H9 (cell line): ENCODE data around the gene SLC17A1. TPM values are rescaled to one million over a fixed set of nuclear protein-coding genes. Genes with fewer than 3 reads are reported as not detected.

Experiments
- DNase-seq: peaks from one replicate; pipeline ENCODE4 v3.0.0-alpha.2; 2017
- H2AFZ ChIP-seq: one replicate; pipeline ENCODE4 v1.6.1; 2013; ENCODE audit warnings: mild to moderate bottlenecking, low read length, control low read depth, moderate library complexity
- H2AK5ac ChIP-seq: 2 replicates; pipeline ENCODE4 v1.6.1; 2013; ENCODE audit warnings: low read length, control low read depth, mixed read lengths; ENCODE audit not compliant: insufficient read length
- H2BK120ac ChIP-seq: one replicate; pipeline ENCODE4 v1.6.1; 2013; ENCODE audit warnings: low read depth, mild to moderate bottlenecking, low read length, control low read depth, inconsistent platforms; ENCODE audit not compliant: poor library complexity, severe bottlenecking
- H2BK12ac ChIP-seq: 2 replicates; pipeline ENCODE4 v1.6.1; 2013; ENCODE audit warnings: low read length, control low read depth, mixed read lengths, low read depth; ENCODE audit not compliant: insufficient read length
- H2BK15ac ChIP-seq: 2 replicates; pipeline ENCODE4 v1.6.1; 2013; ENCODE audit warnings: low read depth, low read length, control low read depth
- H2BK20ac ChIP-seq: one replicate; pipeline ENCODE4 v1.6.1; 2013; ENCODE audit warnings: low read depth, mild to moderate bottlenecking, low read length, control low read depth, inconsistent platforms; ENCODE audit not compliant: poor library complexity, severe bottlenecking
- H2BK5ac ChIP-seq: 2 replicates; pipeline ENCODE4 v1.6.1; 2013; ENCODE audit warnings: low read length, control low read depth, mixed read lengths; ENCODE audit not compliant: insufficient read length
- H3K14ac ChIP-seq: 2 replicates; pipeline ENCODE4 v1.6.1; 2013; ENCODE audit warnings: low read length, control low read depth; ENCODE audit not compliant: insufficient read depth
- H3K18ac ChIP-seq: 2 replicates; pipeline ENCODE4 v1.6.1; 2013; ENCODE audit warnings: low read depth, mild to moderate bottlenecking, mixed read lengths, low read length, control low read depth; ENCODE audit not compliant: insufficient read length
- H3K23ac ChIP-seq: 2 replicates; pipeline ENCODE4 v1.6.1; 2013; ENCODE audit warnings: low read length, control low read depth, mixed read lengths, low read depth; ENCODE audit not compliant: insufficient read length
- H3K23me2 ChIP-seq: 2 replicates; pipeline ENCODE4 v1.6.1; 2013; ENCODE audit warnings: low read depth, mild to moderate bottlenecking, mixed read lengths, low read length, control low read depth; ENCODE audit not compliant: insufficient read length, poor library complexity, severe bottlenecking
- H3K27ac ChIP-seq: 2 replicates; pipeline ENCODE4 v1.5.1; 2013; ENCODE audit warnings: low read length, control low read depth, mixed read lengths, low read depth; ENCODE audit not compliant: insufficient read length
- H3K27me3 ChIP-seq: 2 replicates; pipeline ENCODE4 v1.6.1; 2013; ENCODE audit warnings: low read length, control low read depth, inconsistent platforms; ENCODE audit not compliant: insufficient read depth
- H3K4ac ChIP-seq: 2 replicates; pipeline ENCODE4 v1.6.1; 2013; ENCODE audit warnings: low read depth, mild to moderate bottlenecking, control low read depth, inconsistent platforms, low read length, moderate library complexity
- H3K4me1 ChIP-seq: 2 replicates; pipeline ENCODE4 v1.6.1; 2013; ENCODE audit warnings: low read length, control low read depth, inconsistent platforms; ENCODE audit not compliant: insufficient read depth
- H3K4me2 ChIP-seq: 2 replicates; pipeline ENCODE4 v1.6.1; 2013; ENCODE audit warnings: low read length, control low read depth, mixed read lengths; ENCODE audit not compliant: insufficient read length, insufficient read depth
- H3K56ac ChIP-seq: 2 replicates; pipeline ENCODE4 v1.6.1; 2013; ENCODE audit warnings: low read depth, mild to moderate bottlenecking, mixed read lengths, low read length, control low read depth; ENCODE audit not compliant: insufficient read length
- H3K79me1 ChIP-seq: 2 replicates; pipeline ENCODE4 v1.6.1; 2013; ENCODE audit warnings: low read depth, mild to moderate bottlenecking, moderate library complexity, low read length, control low read depth, inconsistent platforms; ENCODE audit not compliant: insufficient read depth, poor library complexity, severe bottlenecking
- H3K79me2 ChIP-seq: 2 replicates; pipeline ENCODE4 v1.6.1; 2013; ENCODE audit warnings: low read length, control low read depth, inconsistent platforms; ENCODE audit not compliant: insufficient read depth
- H3K9ac ChIP-seq: 2 replicates; pipeline ENCODE4 v1.6.1; 2013; ENCODE audit warnings: low read length, control low read depth, mixed read lengths; ENCODE audit not compliant: insufficient read length; ENCODE audit errors: extremely low read depth
- H3K9me3 ChIP-seq: one replicate; pipeline ENCODE4 v1.6.1; 2013; ENCODE audit warnings: low read depth, low read length, inconsistent platforms; ENCODE audit not compliant: control insufficient read depth
- H3T11ph ChIP-seq: one replicate; pipeline ENCODE4 v1.6.1; 2013; ENCODE audit warnings: mild to moderate bottlenecking, low read length, control low read depth, inconsistent platforms
- H4K20me1 ChIP-seq: one replicate; pipeline ENCODE4 v1.6.1; 2013; ENCODE audit not compliant: control insufficient read depth, insufficient read length, insufficient read depth
- H4K5ac ChIP-seq: 2 replicates; pipeline ENCODE4 v1.6.1; 2013; ENCODE audit warnings: low read depth, mild to moderate bottlenecking, mixed read lengths, low read length, control low read depth; ENCODE audit not compliant: insufficient read length
- H4K8ac ChIP-seq: replicated peaks from 2 replicates; pipeline ENCODE4 v1.6.1; 2013; ENCODE audit warnings: low read length, control low read depth, mixed read lengths, low read depth; ENCODE audit not compliant: insufficient read length
- H4K91ac ChIP-seq: 2 replicates; pipeline ENCODE4 v1.6.1; 2013; ENCODE audit warnings: low read depth, mild to moderate bottlenecking, moderate library complexity, mixed read lengths, low read length, control low read depth; ENCODE audit not compliant: insufficient read length
- H3K27ac Mint-ChIP-seq, 3 experiments: 2 replicates in 2 of 3; 3 replicates in 1 of 3; pipeline ENCODE4 v1.8.0; 2020 to 2021; ENCODE audit warnings: mixed read lengths in 3 of 3, mild to moderate bottlenecking in 1 of 3, moderate library complexity in 1 of 3
- H3K27me3 Mint-ChIP-seq: 2 replicates; pipeline ENCODE4 v1.8.0; 2021; ENCODE audit warnings: low read depth, mild to moderate bottlenecking, moderate library complexity, mixed read lengths
- H3K36me3 Mint-ChIP-seq, 3 experiments: 2 replicates in 2 of 3; 3 replicates in 1 of 3; pipeline ENCODE4 v1.8.0; 2020 to 2021; ENCODE audit warnings: low read depth in 3 of 3, mixed read lengths in 3 of 3; ENCODE audit not compliant: insufficient read depth in 1 of 3
- H3K4me1 Mint-ChIP-seq, 2 experiments: 2 replicates each; pipeline ENCODE4 v1.8.0; 2020; ENCODE audit warnings: mixed read lengths in 2 of 2
- H3K4me3 Mint-ChIP-seq, 2 experiments: 2 replicates in 1 of 2; 3 replicates in 1 of 2; pipeline ENCODE4 v1.8.0; 2020 to 2021; ENCODE audit warnings: mild to moderate bottlenecking in 2 of 2, mixed read lengths in 2 of 2, moderate library complexity in 1 of 2
- H3K9me3 Mint-ChIP-seq, 2 experiments: 2 replicates in 1 of 2; 3 replicates in 1 of 2; pipeline ENCODE4 v1.8.0; 2020; ENCODE audit warnings: mild to moderate bottlenecking in 2 of 2, mixed read lengths in 2 of 2, moderate library complexity in 1 of 2
- CTCF ChIP-seq: fragments of 200-600 bp; sonication (generic); conservative IDR thresholded peaks from 3 replicates; pipeline ENCODE4 v1.8.0; 2021; ENCODE audit warnings: antibody characterized with exemption, mild to moderate bottlenecking
- WGBS: extraction: QIAGEN DNeasy Blood & Tissue Kit; methylation state at CpG from one replicate; pipeline ENCODE4 v1.1.7; 2013; ENCODE audit warnings: missing lambda C conversion rate, low lambda C conversion rate, mixed read lengths; ENCODE audit not compliant: insufficient read length; ENCODE audit errors: extremely low coverage; 5-methylcytosine and 5-hydroxymethylcytosine counted together
- total RNA-seq: library from RNA; stranded (reverse); gene quantifications from 2 replicates; pipeline ENCODE4 v1.2.1, GENCODE V29; 2021

SLC17A1 gene
- total RNA-seq, 1 experiment from 2014 or later = not detected

- Histone ChIP-seq H3K4me1 (no peaks in the 10 kb centered on the region), H2AFZ (no peak overlapping the region), H2BK120ac (no peak overlapping the region), H3K4me2 (no peak overlapping the region), H2BK12ac (no peak overlapping the region), H4K20me1 (no peaks in the 10 kb centered on the region), H2BK5ac (no peak overlapping the region), H3K56ac (no peak overlapping the region), H3K23ac (no peak overlapping the region), H3K27me3 (no peaks in the 10 kb centered on the region), H3K27ac (no peak overlapping the region), H3K79me2 (no peaks in the 10 kb centered on the region), H3T11ph (no peak overlapping the region), H3K14ac (no peak overlapping the region), H4K8ac (no peak overlapping the region), H3K18ac (no peak overlapping the region), H2BK15ac (no peak overlapping the region), H3K79me1 (no peaks in the 10 kb centered on the region), H4K91ac (no peak overlapping the region), H3K23me2 (no peaks in the 10 kb centered on the region), H4K5ac (no peak overlapping the region), H3K9me3 (no peaks in the 10 kb centered on the region), H3K9ac (no peak overlapping the region), H3K4ac (no peak overlapping the region), H2AK5ac (no peak overlapping the region), H2BK20ac (no peak overlapping the region)
- WGBS = no CpG with 5 or more reads among the region's 2 CpGs
- H3K9me3 Mint-ChIP-seq = no peaks in the 10 kb centered on the region
- no peak for TF ChIP-seq CTCF
- no peak overlapping the region for H3K4me3 Mint-ChIP-seq
- H3K4me1 Mint-ChIP-seq = no peaks in the 10 kb centered on the region
- no peak for DNase-seq
- no peaks in the 10 kb centered on the region for H3K27me3 Mint-ChIP-seq
- H3K27ac Mint-ChIP-seq = no peak overlapping the region
- no peaks in the 10 kb centered on the region for H3K36me3 Mint-ChIP-seq
These were observed 84.4 kb downstream of the SLC17A1 start for GRCh38 chr6:25747477-25747876.
